Hepatic stellate cell (primary cell): ENCODE measurements around the gene TRIM71.
"Not testable (repeated sequence)": the region's sequence is repeated elsewhere in the genome, so short reads cannot be mapped to it uniquely, and the experiment has no call there.

Experiments used
- DNase-seq: peaks from one replicate; pipeline ENCODE4 v3.0.0; 2011; ENCODE audit warnings: low spot score

The TRIM71 gene

GRCh38 chr3:32842987-32843386 lies 25.2 kb downstream of the TRIM71 start:
- no peak for DNase-seq

- no peak for DNase-seq
Measured at GRCh38 chr3:32843510-32844321, 25.9 kb downstream of the TRIM71 start.

- DNase-seq = no peak
Measured at GRCh38 chr3:32844322-32844654, 26.5 kb downstream of the TRIM71 start.

GRCh38 chr3:32844914-32845313 lies 27.1 kb downstream of the TRIM71 start:
- no peak for DNase-seq

GRCh38 chr3:32845546-32845945 lies 27.7 kb downstream of the TRIM71 start:
- DNase-seq = not testable (repeated sequence)

GRCh38 chr3:32847045-32847444 lies 29.2 kb downstream of the TRIM71 start:
- not testable (repeated sequence) for DNase-seq

- no peak for DNase-seq
Measured at GRCh38 chr3:32847528-32847927, 29.7 kb downstream of the TRIM71 start.

- DNase-seq = no peak
Measured at GRCh38 chr3:32848215-32848614, 30.4 kb downstream of the TRIM71 start.

GRCh38 chr3:32849046-32849445 lies 31.2 kb downstream of the TRIM71 start:
- DNase-seq = no peak

- DNase-seq = no peak
Measured at GRCh38 chr3:32850226-32850625, 32.4 kb downstream of the TRIM71 start.

- no peak for DNase-seq
Measured at GRCh38 chr3:32850636-32851035, 32.8 kb downstream of the TRIM71 start.

GRCh38 chr3:32852146-32852545 lies 34.3 kb downstream of the TRIM71 start:
- no peak for DNase-seq

- DNase-seq = no peak
Measured at GRCh38 chr3:32855350-32855953, 37.7 kb downstream of the TRIM71 start.

- DNase-seq = no peak
Measured at GRCh38 chr3:32856355-32856889, 38.6 kb downstream of the TRIM71 start.

- DNase-seq = no peak
Measured at GRCh38 chr3:32856901-32857507, 39.2 kb downstream of the TRIM71 start.

GRCh38 chr3:32857921-32858320 lies 40.1 kb downstream of the TRIM71 start:
- no peak for DNase-seq

- DNase-seq = no peak
Measured at GRCh38 chr3:32859604-32860237, 41.9 kb downstream of the TRIM71 start.

- no peak for DNase-seq
Measured at GRCh38 chr3:32860499-32860898, 42.7 kb downstream of the TRIM71 start.

- DNase-seq = no peak
Measured at GRCh38 chr3:32861681-32862080, 43.9 kb downstream of the TRIM71 start.

GRCh38 chr3:32862247-32862935 lies 44.6 kb downstream of the TRIM71 start:
- DNase-seq = no peak

- no peak for DNase-seq
Measured at GRCh38 chr3:32862936-32863487, 45.2 kb downstream of the TRIM71 start.

- DNase-seq = no peak
Measured at GRCh38 chr3:32865383-32865782, 47.6 kb downstream of the TRIM71 start.
